NCI-H510A (cell line): ENCODE results near the gene MAPKAPK3.

ENCODE experiments used
- DNase-seq: peaks from one replicate; lab custom pipeline; 2025; lab: John Stamatoyannopoulos, UW

MAPKAPK3 gene

DNA sequence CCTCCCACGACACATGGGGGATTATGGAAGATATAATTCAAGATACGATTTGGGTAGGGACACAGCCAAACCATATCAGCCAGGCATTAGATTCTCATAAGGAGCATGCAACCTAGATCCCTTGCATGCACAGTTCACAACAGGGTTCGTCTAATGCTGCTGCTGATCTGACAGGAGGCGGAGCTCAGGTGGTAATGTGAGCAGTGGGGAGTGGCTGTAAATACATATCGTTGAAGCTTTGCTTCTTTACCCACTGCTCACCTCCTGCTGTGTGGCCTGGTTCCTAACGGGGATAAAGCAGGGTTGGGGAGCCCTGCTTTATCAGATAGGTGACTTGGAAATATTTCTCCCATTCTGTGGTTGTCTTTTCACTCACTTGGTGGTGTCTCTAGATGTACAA, 72.6 kb downstream of the MAPKAPK3 start:
- DNase-seq, result no peak

DNA sequence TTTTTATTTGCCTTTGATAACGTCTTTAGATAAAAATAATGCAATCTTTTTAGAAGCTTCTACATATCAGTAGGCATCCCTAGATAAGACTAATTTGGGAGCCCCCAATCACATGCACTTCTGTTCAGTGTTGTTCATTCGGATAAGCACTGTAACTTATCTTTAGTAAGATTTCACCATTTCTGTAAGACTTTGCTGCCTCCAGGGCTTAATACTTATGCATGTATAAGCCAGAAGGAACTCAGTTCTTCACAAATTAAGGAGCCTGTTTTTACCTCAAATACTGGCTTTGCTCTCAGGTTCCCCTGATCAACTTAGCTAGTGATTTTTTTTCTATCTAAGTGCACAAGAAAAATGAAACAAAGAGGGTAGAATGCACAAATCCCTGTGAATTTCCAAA, 78.1 kb downstream of the MAPKAPK3 start:
- DNase-seq, result no peak

- DNase-seq, result no peak
These were observed 79.3 kb downstream of the MAPKAPK3 start for GRCh38 chr3:50696276-50696675.

GRCh38 chr3:50698269-50698668, 81.3 kb downstream of the MAPKAPK3 start:
- DNase-seq, result no peak
